ENCODE data around the gene SERPINB7.

DNA sequence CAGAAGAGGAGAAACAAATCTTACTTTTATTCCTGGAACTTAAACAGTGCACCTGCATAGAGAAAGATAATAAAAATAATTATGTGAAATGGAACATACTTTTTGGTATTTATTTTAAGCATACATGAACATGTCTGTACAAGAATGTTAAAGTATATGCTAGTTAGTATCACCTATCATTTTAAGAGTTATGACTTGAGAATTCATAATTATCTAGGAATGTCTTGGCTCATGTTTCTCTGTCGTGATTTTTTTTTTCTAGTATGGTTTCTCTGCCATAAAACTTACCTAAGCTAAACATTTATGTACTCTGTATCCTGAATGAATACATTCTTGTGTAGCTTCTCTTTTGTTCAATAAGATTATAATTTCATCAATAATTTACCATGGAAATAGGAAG, 4.2 kb downstream of the SERPINB7 start:
- TF ChIP-seq SPI1 (IDR thresholded peaks at IDR 0.05; ENCODE audit: low read depth, low read length): no peak
- TF ChIP-seq POLR2AphosphoS5 (IDR thresholded peaks at IDR 0.05; ENCODE audit: low read depth, low read length): no peak
- no peak for TF ChIP-seq POLR2A (IDR thresholded peaks at IDR 0.05; ENCODE audit: low read depth, low read length)
- TF ChIP-seq TAF1 (IDR thresholded peaks at IDR 0.05; ENCODE audit: low read depth, low read length): no peak
